ENCODE results near the gene ADM2.

Gene ADM2

DNA sequence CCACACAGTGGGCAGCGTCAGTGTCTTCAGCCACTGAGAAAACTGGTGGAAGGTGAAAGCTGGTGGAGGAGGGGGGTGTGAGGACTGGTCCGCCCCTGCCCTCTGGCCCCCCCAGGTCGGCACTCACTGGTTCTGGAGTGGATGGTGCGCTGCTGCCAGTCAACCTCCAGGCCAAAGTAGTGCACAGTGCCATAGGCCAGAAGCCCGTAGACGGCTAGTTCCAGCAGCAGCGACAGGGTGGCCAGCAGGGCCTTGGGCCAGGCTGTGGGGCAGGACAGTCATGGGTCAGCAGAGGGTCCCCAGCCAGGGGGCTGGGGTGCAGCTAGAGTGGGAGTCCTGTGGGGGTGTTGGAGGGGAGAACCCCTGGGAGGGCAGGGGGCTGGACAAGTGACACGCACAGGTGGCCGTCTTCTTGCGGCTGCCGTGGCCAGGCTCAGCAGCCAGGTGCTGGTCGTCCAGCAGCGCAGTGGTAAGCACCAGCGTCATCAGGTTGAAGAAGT, 24.0 kb downstream of the ADM2 start:
- TF ChIP-seq, protein P1, sequence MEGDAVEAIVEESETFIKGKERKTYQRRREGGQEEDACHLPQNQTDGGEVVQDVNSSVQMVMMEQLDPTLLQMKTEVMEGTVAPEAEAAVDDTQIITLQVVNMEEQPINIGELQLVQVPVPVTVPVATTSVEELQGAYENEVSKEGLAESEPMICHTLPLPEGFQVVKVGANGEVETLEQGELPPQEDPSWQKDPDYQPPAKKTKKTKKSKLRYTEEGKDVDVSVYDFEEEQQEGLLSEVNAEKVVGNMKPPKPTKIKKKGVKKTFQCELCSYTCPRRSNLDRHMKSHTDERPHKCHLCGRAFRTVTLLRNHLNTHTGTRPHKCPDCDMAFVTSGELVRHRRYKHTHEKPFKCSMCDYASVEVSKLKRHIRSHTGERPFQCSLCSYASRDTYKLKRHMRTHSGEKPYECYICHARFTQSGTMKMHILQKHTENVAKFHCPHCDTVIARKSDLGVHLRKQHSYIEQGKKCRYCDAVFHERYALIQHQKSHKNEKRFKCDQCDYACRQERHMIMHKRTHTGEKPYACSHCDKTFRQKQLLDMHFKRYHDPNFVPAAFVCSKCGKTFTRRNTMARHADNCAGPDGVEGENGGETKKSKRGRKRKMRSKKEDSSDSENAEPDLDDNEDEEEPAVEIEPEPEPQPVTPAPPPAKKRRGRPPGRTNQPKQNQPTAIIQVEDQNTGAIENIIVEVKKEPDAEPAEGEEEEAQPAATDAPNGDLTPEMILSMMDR (IDR thresholded peaks at IDR 0.05; ENCODE audit: borderline replicate concordance, insufficient read depth, low read depth, low read length), result no peak
- no peak overlapping the region for H3K4me3 ChIP-seq (ENCODE audit: low read depth, low read length)

DNA sequence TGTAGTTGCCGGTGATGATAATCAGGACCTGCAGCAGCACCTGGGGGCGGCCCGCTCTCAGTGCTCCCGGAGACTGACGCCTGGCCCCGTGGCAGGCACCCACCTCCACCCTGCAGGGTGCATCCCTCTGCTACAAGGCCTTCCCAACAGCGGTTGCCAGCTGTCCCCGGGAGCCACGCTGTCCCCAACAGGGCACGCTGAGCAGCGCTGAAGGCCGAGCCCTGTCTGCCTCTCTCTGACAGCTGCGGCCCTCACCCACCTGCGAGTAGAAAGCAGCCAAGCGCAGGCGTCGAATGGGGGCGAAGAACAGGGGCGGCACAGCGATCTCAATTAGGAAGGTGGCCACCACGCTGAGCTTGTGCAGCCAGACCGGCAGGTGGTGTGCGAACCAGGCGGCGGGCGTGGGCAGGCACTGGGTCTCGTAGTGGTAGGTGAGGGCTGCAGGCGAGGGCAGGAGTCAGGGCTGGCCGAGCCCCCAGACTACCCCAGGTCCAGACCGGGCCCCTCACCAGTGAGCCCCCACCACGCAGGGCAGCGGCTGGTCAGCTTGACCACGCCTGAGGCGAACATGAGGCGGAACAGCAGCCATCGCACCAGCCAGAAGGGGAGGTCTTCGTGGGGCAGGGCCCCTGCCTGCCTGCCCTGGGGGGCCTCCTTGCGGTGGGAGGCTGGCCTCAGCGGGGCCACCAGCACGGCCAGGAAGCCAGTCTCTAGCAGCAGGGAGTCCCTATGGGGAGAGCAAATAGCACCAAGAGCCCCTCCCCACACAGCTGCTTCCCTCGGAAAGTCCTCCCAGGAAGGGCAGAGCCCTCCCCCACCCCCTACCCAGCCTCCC, 24.6 kb downstream of the ADM2 start:
- H3K4me3 ChIP-seq (ENCODE audit: low read depth, low read length), result peak overlapping the region; percentile 96
- TF ChIP-seq, protein P1 (IDR thresholded peaks at IDR 0.05; ENCODE audit: borderline replicate concordance, insufficient read depth, low read depth, low read length), result no peak

GRCh38 chr22:50506611-50507420, 25.5 kb downstream of the ADM2 start:
- H3K4me3 ChIP-seq (ENCODE audit: low read depth, low read length), result peak overlapping the region; percentile 96
- TF ChIP-seq, protein P1 (IDR thresholded peaks at IDR 0.05; ENCODE audit: borderline replicate concordance, insufficient read depth, low read depth, low read length), result no peak

- H3K4me3 ChIP-seq (ENCODE audit: low read depth, low read length), result peak within 1 kb of the TSS; percentile 96
- TF ChIP-seq, protein P1 (IDR thresholded peaks at IDR 0.05; ENCODE audit: borderline replicate concordance, insufficient read depth, low read depth, low read length), result no peak
Measured at GRCh38 chr22:50507421-50507990, 26.2 kb downstream of the ADM2 start, which contains the start of gene LMF2. LMF2 (minus strand) TSS chr22:50507702; CDS start chr22:50507675, 27 bp downstream.

GRCh38 chr22:50507991-50508884, 26.9 kb downstream of the ADM2 start, which contains the start of gene NCAPH2:
NCAPH2 (plus strand) TSS chr22:50508224; CDS start chr22:50508338, 114 bp downstream.
- TF ChIP-seq, protein P1 (IDR thresholded peaks at IDR 0.05; ENCODE audit: borderline replicate concordance, insufficient read depth, low read depth, low read length), result no peak
- peak within 1 kb of the TSS; percentile 96 for H3K4me3 ChIP-seq (ENCODE audit: low read depth, low read length)

GRCh38 chr22:50508897-50509296, 27.6 kb downstream of the ADM2 start:
- H3K4me3 ChIP-seq (ENCODE audit: low read depth, low read length), result peak overlapping the region; percentile 89
- TF ChIP-seq, protein P1 (IDR thresholded peaks at IDR 0.05; ENCODE audit: borderline replicate concordance, insufficient read depth, low read depth, low read length), result no peak
